Omental fat pad (tissue), 4 donors: ENCODE data around the gene GARNL3. TPM values are rescaled to one million over a fixed set of nuclear protein-coding genes. Genes with fewer than 3 reads are reported as not detected.

ENCODE experiments used
- ATAC-seq: fragments of 150-250 bp; one replicate; pipeline ENCODE4 v1.9.1; 2016; ENCODE audit warnings: mild to moderate bottlenecking, moderate library complexity; ENCODE audit not compliant: low FRiP score
- DNase-seq: peaks from one replicate; pipeline ENCODE4 v3.0.0-alpha.2; 2019; ENCODE audit warnings: low spot score
- CTCF ChIP-seq, 3 donors: fragments of 450-650 bp; IDR thresholded peaks; one replicate each; pipeline ENCODE4 v1.5.1; 2016 to 2017; ENCODE audit warnings: antibody characterized with exemption in 3 of 3, mild to moderate bottlenecking in 3 of 3, moderate library complexity in 2 of 3
- total RNA-seq, 4 donors: library from RNA; depleted of rRNA; stranded (reverse); fragments of >200 nt; gene quantifications; one replicate each; pipeline ENCODE4 v1.1.0, GENCODE V29; 2016

Gene GARNL3
- total RNA-seq, 4 donors from 2014 or later, result 10.0 to 27.0 (median 15.7) TPM

- DNase-seq (no peak), ATAC-seq (no peak)
- no peak for TF ChIP-seq CTCF (IDR thresholded peaks at IDR 0.05)
These were observed 30.6 kb upstream of the GARNL3 start for GRCh38 chr9:127233989-127234388.

GRCh38 chr9:127237801-127238200 is 26.8 kb upstream of the GARNL3 start:
- DNase-seq (no peak), ATAC-seq (no peak)
- no peak for TF ChIP-seq CTCF (IDR thresholded peaks at IDR 0.05)

GRCh38 chr9:127241354-127241753 is 23.2 kb upstream of the GARNL3 start:
- no peak for DNase-seq
- ATAC-seq, result no peak
- no peak for TF ChIP-seq CTCF (IDR thresholded peaks at IDR 0.05)

GRCh38 chr9:127244609-127245601 is 19.7 kb upstream of the GARNL3 start:
- TF ChIP-seq CTCF (IDR thresholded peaks at IDR 0.05), result no peak
- peak; percentile 100 for ATAC-seq
- DNase-seq, result peak; percentile 85

- no peak for DNase-seq
- ATAC-seq, result no peak
- TF ChIP-seq CTCF (IDR thresholded peaks at IDR 0.05), result no peak
These were observed 18.9 kb upstream of the GARNL3 start for GRCh38 chr9:127245637-127246164.

- DNase-seq (no peak), ATAC-seq (no peak)
- no peak for TF ChIP-seq CTCF (IDR thresholded peaks at IDR 0.05)
These were observed 16.3 kb upstream of the GARNL3 start for GRCh38 chr9:127248241-127248640.
